Upper lobe of left lung (tissue), 6 donors: ENCODE measurements around the gene UCP3. TPM values are rescaled to one million over a fixed set of nuclear protein-coding genes. Genes with fewer than 3 reads are reported as not detected.

ENCODE experiments used
- ATAC-seq, 2 donors: fragments of 200-7000 bp; cut with Tn5 transposase; one replicate each; pipeline ENCODE4 v1.9.1; 2022; ENCODE audit warnings: mild to moderate bottlenecking in 2 of 2, moderate library complexity in 2 of 2; ENCODE audit not compliant: low FRiP score in 2 of 2
- DNase-seq, 2 donors: peaks; one replicate each; pipeline ENCODE4 v3.0.0-alpha.2; 2019 to 2020
- H3K27ac ChIP-seq, 4 donors: fragments of 200-600 bp; sonication (generic); one replicate each; pipeline ENCODE4 v1.5.1; 2016 to 2019
- H3K27me3 ChIP-seq, 4 donors: fragments of 200-600 bp; sonication (generic); one replicate each; pipeline ENCODE4 v1.5.1; 2017 to 2019
- H3K36me3 ChIP-seq, 4 donors: fragments of 200-600 bp; sonication (generic); one replicate each; pipeline ENCODE4 v1.5.1; 2016 to 2019
- H3K4me1 ChIP-seq, 4 donors: fragments of 200-600 bp; sonication (generic); one replicate each; pipeline ENCODE4 v1.5.1; 2018 to 2019
- H3K4me3 ChIP-seq, 4 donors: fragments of 200-600 bp; sonication (generic); one replicate each; pipeline ENCODE4 v1.5.1; 2017 to 2019; ENCODE audit warnings: mild to moderate bottlenecking in 2 of 4, moderate library complexity in 1 of 4
- H3K9me3 ChIP-seq, 4 donors: fragments of 200-600 bp; sonication (generic); one replicate each; pipeline ENCODE4 v1.5.1; 2018 to 2019
- EP300 ChIP-seq, 4 donors: sonication (generic); formaldehyde crosslinking; IDR thresholded peaks; one replicate each; pipeline ENCODE4 v1.5.1; 2017; ENCODE audit warnings: antibody characterized with exemption in 4 of 4, control low read depth in 2 of 4
- POLR2A ChIP-seq, 4 donors: fragments of 450-650 bp; IDR thresholded peaks; one replicate each; pipeline ENCODE4 v1.5.1; 2016 to 2017; ENCODE audit warnings: antibody characterized with exemption in 4 of 4, mild to moderate bottlenecking in 2 of 4
- POLR2AphosphoS5 ChIP-seq, 2 donors: sonication (generic); formaldehyde crosslinking; IDR thresholded peaks; one replicate each; pipeline ENCODE4 v1.5.1; 2017; ENCODE audit warnings: antibody characterized with exemption in 2 of 2
- WGBS, 2 donors: methylation state at CpG; one replicate each; pipeline ENCODE4 v1.1.5; 2017 to 2018; 5-methylcytosine and 5-hydroxymethylcytosine counted together
- total RNA-seq, 6 donors: library from RNA; depleted of rRNA in 4 of 6; stranded (reverse); fragments of >200 nt in 4 of 6; gene quantifications; one replicate each; pipeline versions ENCODE4 v1.1.0 to v1.2.1, GENCODE V29; 2016 to 2021
- TF ChIP-seq, protein P1 (sequence below), 6 experiments: fragments of 450-650 bp in 4 of 6; fragments of 200-600 bp in 2 of 6; sonication (generic) in 2 of 6; IDR thresholded peaks; one replicate each; pipeline ENCODE4 v1.5.1; 2016 to 2019; ENCODE audit warnings: antibody characterized with exemption in 6 of 6
- donor health status: DM: no; HTN: no; CAD: no; lungs with moderate emphysema.
- donor health status: DM: no; HTN: yes; CAD: no; lungs with severe emphysema.

UCP3 gene
- total RNA-seq, 6 donors from 2014 or later: 1.2 to 5.2 (median 2.4) TPM

DNA sequence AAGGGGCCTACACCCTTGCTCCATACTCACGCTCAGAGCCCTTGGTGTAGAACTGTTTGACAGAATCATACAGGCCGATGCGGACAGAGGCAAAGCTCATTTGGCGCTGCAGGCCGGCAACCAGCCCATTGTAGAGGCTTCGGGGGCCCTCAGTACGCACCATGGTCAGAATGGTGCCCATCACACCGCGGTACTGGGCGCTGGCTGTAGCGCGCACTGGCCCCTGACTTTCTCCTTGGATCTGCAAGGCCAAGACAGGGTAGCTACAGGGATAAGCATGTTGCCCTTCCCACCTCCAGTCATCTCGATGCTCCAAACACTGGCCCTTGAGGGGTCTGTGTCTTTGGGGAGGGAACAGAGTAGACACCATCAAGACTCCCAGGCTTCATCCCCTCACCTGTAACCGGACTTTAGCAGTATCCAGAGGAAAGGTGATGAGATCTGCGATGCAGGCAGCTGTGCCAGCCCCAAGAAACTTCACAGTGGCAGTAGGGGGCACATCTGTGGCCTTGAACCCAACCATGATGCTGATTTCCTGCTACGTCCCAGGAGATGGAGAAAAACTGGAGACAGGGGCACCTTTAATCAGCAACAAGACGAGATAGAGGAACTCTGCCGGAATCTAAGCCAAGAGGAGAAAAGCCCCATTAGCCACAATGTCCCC lies 30.9 kb downstream of the UCP3 start:
- peak overlapping the region in 1 of 4 donors; percentile 93 for H3K27ac ChIP-seq
- DNase-seq (peak in 1 of 2 donors; percentile 18), ATAC-seq (no peak)

DNA sequence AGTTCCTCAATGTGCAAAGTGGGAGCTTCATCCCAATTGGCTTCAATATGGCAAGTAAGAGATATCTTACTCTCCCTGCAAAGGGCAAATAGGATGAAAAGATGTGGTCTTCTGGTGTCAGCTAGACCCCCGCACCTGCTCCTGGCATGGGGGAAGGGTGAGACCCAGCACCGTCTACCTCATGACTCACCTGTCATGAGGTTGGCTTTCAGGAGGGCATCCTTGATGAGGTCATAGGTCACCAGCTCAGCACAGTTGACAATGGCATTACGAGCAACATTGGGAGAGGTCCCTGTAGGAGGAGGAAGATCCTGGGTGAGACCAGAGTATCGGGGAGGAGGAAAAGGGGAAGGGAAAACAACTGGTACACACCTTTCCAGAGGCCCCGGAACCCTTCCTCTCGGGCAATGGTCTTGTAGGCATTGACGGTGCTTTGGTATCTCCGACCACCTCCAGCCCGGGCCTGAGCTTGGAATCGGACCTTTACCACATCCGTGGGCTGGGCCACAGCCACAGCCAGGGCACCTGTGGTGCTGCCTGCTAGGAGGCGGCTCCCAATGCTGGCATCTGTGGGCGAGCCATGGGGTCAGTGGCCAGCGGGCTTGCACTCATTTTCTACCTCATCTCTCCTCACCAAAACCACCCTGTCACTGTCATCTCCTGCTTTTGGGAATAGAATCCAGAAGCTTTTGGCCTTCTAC lies 32.3 kb downstream of the UCP3 start:
- TF ChIP-seq, protein P1, sequence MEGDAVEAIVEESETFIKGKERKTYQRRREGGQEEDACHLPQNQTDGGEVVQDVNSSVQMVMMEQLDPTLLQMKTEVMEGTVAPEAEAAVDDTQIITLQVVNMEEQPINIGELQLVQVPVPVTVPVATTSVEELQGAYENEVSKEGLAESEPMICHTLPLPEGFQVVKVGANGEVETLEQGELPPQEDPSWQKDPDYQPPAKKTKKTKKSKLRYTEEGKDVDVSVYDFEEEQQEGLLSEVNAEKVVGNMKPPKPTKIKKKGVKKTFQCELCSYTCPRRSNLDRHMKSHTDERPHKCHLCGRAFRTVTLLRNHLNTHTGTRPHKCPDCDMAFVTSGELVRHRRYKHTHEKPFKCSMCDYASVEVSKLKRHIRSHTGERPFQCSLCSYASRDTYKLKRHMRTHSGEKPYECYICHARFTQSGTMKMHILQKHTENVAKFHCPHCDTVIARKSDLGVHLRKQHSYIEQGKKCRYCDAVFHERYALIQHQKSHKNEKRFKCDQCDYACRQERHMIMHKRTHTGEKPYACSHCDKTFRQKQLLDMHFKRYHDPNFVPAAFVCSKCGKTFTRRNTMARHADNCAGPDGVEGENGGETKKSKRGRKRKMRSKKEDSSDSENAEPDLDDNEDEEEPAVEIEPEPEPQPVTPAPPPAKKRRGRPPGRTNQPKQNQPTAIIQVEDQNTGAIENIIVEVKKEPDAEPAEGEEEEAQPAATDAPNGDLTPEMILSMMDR (IDR thresholded peaks at IDR 0.05): no peak
- no peak for TF ChIP-seq POLR2AphosphoS5 (IDR thresholded peaks at IDR 0.05)
- TF ChIP-seq POLR2A (IDR thresholded peaks at IDR 0.05): no peak
- TF ChIP-seq EP300 (IDR thresholded peaks at IDR 0.05): no peak
- ATAC-seq: no peak
- Histone ChIP-seq H3K27ac (no peak overlapping the region), H3K4me3 (no peak overlapping the region), H3K4me1 (peaks cover 38 to 53% (median 47%) of the 10 kb centered on the region in 4 donors), H3K27me3 (no peaks in the 10 kb centered on the region), H3K9me3 (no peaks in the 10 kb centered on the region), H3K36me3 (peaks cover 14 to 41% (median 33%) of the 10 kb centered on the region in 4 donors)
- peak in 1 of 2 donors; percentile 15 for DNase-seq
- WGBS, 2 donors: 90 to 95% methylated on average over 13 to 14 of the region's 14 CpGs

More for the DNA sequence above, 30.9 kb downstream of the UCP3 start:
- 97% methylated on average over 12 to 17 of the region's 18 CpGs for WGBS, 2 donors
- Histone ChIP-seq H3K9me3 (no peaks in the 10 kb centered on the region), H3K27me3 (no peaks in the 10 kb centered on the region), H3K4me3 (no peak overlapping the region), H3K36me3 (peaks cover 14 to 41% (median 33%) of the 10 kb centered on the region in 4 donors), H3K4me1 (peaks cover 37 to 57% (median 54%) of the 10 kb centered on the region in 4 donors)
- TF ChIP-seq POLR2AphosphoS5 (IDR thresholded peaks at IDR 0.05) (no peak), EP300 (IDR thresholded peaks at IDR 0.05) (no peak), POLR2A (IDR thresholded peaks at IDR 0.05) (no peak)
- TF ChIP-seq, protein P1 (IDR thresholded peaks at IDR 0.05): no peak

DNA sequence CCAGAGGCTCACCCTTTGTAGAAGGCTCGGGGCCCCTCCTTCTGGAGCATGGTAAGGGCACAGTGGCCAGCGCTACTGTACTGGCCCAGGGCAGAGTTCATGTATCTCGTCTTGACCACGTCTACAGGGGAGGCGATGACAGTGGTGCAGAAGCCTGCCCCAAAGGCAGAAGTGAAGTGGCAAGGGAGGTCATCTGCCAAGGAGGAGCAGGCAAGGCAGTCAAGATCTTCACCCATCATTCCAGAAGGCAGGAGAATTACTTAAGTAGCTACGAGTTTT lies 33.5 kb downstream of the UCP3 start:
- WGBS, 2 donors: 91 to 94% methylated on average over 4 to 6 of the region's 6 CpGs
- DNase-seq (peak in 1 of 2 donors; percentile 17), ATAC-seq (no peak)
- no peak overlapping the region for H3K27ac ChIP-seq
- no peak overlapping the region for H3K4me3 ChIP-seq
- no peaks in the 10 kb centered on the region for H3K9me3 ChIP-seq
- H3K27me3 ChIP-seq: no peaks in the 10 kb centered on the region
- no peak for TF ChIP-seq EP300 (IDR thresholded peaks at IDR 0.05)
- TF ChIP-seq POLR2A (IDR thresholded peaks at IDR 0.05): no peak
- no peak for TF ChIP-seq POLR2AphosphoS5 (IDR thresholded peaks at IDR 0.05)
- TF ChIP-seq, protein P1 (IDR thresholded peaks at IDR 0.05): no peak
- peaks cover 28 to 42% (median 36%) of the 10 kb centered on the region in 4 donors for H3K4me1 ChIP-seq
- peaks cover 14 to 41% (median 33%) of the 10 kb centered on the region in 4 donors for H3K36me3 ChIP-seq

GRCh38 chr11:73974604-73975478 lies 34.0 kb downstream of the UCP3 start:
- DNase-seq: peak in 1 of 2 donors; percentile 18
- Histone ChIP-seq H3K27ac (peak overlapping the region in 1 of 4 donors; percentile 31), H3K27me3 (no peaks in the 10 kb centered on the region), H3K4me1 (peaks cover 22 to 36% (median 30%) of the 10 kb centered on the region in 4 donors), H3K9me3 (no peaks in the 10 kb centered on the region), H3K4me3 (no peak overlapping the region), H3K36me3 (peaks cover 14 to 41% (median 33%) of the 10 kb centered on the region in 4 donors)
- 91% methylated on average over 13 of the region's 13 CpGs for WGBS, 2 donors
- no peak for ATAC-seq
- no peak for TF ChIP-seq POLR2AphosphoS5 (IDR thresholded peaks at IDR 0.05)
- no peak for TF ChIP-seq EP300 (IDR thresholded peaks at IDR 0.05)
- TF ChIP-seq, protein P1 (IDR thresholded peaks at IDR 0.05): no peak
- TF ChIP-seq POLR2A (IDR thresholded peaks at IDR 0.05): no peak
